GM18870 (cell line): ENCODE results near the gene IL10.

Experiments used
- ATAC-seq: cut with Tn5 transposase; IDR thresholded peaks from one replicate; pipeline ENCODE4 v1.9.1; 2021; ENCODE audit warnings: moderate library complexity; ENCODE audit not compliant: unreplicated experiment

The IL10 gene

DNA sequence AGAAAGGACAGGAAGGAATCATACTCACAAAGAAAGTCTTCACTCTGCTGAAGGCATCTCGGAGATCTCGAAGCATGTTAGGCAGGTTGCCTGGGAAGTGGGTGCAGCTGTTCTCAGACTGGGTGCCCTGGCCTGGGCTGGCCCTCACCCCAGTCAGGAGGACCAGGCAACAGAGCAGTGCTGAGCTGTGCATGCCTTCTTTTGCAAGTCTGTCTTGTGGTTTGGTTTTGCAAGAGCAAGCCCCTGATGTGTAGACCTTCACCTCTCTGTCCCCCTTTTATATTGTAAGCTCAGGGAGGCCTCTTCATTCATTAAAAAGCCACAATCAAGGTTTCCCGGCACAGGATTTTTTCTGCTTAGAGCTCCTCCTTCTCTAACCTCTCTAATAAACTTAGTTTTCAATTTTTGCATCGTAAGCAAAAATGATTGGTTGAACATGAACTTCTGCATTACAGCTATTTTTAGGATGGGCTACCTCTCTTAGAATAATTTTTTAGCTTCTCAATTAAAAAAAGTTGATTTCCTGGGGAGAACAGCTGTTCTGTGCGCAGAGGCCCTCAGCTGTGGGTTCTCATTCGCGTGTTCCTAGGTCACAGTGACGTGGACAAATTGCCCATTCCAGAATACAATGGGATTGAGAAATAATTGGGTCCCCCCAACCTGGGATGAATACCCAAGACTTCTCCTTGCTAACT is at the start of gene IL10:
IL10 (minus strand) TSS at position 252 of the 695 bp plus-strand sequence; CDS start at position 193, 59 bp downstream.
- ATAC-seq, result no peak

DNA sequence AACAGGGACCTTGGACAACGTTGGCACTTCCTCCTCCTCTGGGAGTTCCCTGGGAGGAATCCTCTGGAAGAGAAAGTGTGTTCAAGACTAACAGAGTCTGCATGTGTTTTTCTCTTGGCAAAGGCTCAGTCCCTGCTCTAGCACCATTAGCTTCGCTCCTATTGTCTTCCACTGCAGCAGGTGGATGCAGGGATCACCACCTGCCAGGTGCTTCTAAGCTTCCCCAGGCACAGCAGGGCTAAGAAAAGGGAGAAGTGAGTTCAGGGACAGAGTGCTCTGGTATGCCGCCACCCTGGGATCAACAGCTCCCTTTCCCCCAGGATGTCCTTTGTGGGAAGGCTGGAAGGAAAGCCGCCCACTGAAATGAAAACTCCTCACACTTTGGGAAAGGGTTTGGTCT is 49.2 kb upstream of the IL10 start:
- no peak for ATAC-seq

DNA sequence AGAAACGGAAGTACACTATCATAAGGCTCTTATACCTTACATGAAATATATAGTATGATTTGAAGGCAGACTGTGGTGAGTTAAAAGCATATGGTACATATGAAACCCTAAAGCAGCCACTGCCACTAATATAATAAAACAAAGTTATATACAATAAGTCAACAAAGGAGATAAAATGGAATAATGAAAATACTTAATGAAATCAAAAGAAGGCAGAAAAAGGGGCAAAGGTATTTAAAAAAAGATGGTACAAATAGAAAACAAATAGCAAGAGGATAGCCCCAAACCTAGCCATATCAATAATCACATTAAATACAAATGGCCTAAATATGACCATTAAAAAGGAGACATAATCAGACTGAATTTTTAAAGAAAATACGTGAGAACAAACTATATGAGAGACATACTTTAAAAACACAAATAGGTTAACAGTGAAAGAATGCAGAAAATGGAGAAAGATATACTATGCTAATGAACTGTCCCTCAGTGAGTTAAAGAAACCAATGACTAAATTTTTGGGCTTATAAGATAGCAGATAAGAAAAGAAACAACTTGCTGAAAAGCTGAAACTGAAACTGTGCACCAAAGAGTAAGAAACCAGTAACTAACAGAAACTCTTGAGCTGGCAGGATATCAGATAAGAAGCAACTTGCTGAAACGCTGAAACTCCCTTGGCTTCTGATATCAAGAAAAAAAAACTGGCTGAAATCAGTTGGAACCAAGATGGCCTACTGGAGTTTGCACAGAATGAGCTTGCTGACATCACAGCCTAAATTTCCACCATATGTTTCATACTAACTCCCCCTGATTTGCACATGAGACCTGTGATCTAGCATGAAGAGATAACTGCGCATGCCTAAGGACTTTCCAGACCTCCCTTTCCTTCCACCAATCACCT is 44.3 kb upstream of the IL10 start:
- peak; percentile 80 for ATAC-seq

DNA sequence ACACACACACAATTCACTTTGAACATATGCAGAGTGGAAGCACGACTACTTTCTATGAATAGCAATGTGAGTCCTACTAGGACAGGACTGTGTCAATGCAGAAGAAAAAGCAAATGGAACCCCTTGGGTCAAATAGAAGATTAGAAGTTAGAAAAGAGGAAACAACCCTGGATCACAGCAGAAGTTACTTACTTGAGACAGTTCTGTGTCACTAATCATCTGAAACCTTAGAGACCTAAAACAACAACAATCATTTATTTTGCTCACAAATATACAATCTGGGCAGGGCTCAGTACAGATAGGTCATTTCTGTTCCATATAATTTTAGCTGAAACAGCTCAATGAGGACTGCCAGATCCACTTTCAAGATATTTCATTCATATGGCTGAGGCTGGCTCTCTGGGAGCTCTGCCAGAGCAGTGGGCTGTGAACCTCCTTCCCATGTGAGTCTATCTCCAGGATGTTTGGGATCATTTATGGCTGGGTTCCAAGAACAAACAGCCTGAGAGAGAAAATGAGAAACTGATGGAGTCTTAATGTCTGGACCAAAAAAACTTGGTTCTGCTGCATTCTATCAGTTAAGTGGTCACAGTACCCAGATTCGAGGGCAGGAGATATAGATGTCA is 42.5 kb upstream of the IL10 start:
- no peak for ATAC-seq

DNA sequence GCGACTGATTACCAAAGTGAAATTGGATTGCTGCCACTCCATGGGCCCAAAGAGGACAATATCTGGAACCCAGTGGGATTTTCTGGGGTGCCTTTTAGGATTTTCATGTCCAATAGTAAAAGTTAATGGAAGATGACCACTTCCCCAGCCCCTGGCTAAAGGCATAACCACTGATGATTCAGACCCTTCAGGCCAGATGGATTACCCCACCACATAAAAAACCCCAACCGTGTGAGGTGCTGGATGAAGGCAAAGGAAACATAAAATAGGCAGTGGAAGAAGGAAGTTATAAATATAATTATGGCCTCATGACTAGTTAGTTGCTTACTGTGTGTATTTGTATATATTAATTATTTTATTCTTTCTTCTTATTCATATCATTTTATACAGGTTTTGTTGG is 40.2 kb upstream of the IL10 start:
- no peak for ATAC-seq

DNA sequence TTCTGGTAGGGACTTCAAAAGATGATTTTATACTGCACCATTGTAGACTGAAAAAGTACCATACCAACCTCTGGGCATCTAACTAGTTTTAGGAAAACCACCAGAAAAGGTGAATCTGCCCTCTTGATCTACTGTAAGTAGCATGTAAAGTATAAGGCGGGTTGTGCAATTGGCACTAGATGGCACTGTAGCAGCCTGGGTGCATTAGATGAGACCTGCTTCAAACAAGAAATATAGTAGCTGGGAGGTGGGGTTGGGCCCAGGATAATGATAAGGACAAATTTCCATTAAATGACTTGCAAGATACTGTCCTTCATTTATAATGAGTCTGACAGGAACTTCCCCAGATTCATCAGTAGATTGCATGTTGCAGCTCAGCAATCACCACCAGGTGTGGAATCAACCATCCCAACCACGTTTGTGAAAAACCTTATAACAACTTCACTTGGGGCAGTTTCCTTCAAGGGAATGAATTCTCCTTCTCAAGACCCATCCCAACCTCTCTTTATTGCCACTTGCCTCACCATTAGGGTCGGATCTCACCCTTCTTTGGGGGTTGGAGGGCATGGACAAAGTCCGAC is 37.3 kb upstream of the IL10 start:
- no peak for ATAC-seq

DNA sequence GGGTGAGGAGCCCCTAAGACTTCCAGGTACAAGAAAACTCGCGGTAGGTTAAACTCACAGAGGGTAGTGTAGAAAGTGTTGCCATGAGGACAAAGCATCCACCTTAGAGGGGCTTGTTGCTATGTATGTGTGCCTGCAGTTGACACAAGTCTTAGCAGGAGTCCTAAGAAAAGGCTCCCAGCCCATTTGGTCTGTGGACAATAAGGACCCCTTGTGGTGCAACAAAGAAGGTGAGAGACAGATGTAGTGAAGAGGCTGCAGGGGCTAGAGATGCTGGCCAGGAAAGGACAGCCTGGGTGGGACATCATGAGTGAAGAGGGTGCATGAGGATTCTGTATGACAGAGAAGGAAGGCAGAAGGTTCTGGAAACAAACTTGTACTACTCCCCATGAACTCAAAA is 36.3 kb upstream of the IL10 start:
- ATAC-seq, result no peak

DNA sequence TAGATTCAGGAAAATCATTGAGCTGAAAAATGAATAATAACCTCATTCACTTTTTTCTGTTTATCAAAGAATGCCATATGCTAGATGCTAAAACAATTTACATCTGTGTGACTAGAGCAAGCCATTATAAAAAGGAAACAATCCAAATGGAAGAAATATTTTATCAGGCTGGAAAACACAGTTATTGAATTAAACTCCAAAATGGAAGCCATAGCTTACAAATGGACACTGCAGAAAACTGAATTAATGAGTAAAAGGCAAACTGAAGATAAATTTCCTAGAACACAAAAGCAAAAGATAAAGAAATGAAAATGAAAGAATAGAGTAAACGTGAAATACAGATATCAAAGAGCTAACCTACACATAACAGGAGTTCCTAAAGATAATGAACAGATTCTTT is 33.1 kb upstream of the IL10 start:
- no peak for ATAC-seq

DNA sequence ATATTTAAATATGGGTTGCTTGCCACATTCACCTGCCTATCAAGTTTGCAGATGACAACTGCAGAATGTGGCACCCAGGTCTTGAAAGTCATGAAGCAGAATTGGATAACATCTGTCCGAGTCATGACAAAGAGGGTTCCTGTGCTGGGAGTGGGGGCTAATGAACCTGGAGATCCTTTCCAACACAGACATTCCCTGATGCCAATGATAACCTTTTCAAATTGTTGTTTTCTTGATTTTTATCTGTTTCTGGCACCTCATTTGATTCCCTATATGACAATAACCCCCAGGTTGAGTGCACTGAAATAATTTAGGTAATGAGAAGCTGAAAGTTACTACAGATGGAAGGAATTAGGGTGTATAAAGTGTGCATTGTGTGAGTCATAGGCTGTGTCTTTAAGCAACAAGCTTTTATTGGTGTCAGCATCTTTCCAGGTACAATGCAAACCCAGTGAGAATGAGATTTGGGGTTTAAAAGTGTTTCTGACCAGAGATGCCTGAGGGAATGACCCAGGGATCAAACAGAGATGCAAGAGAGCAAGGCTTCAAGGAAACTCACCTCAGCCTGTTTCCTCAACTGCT is 32.0 kb upstream of the IL10 start:
- no peak for ATAC-seq

DNA sequence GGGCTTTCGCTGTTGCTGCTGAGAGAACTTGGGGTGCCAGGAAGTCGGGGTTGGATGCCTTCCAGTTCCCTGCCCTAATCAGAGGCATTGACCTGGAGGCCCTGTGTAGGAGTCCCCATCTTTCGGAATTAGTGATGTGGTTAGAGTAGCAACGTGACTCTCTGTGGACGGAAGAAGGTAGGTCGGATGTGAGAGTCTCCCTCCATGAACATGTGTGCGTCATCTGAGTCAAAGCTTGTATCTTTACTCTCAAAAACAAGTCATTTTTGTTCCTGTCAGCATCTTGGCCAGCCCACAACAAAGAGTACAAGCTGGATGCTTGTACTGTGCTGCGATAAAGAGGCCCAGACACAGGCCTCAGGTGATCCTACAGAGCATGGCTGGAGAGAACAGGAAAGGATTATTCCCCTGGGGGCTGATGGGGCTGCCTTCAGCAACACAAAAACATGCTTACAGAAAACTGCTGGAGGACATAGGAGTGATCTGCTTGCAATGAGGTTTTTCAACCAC is 31.0 kb upstream of the IL10 start:
- peak; percentile 95 for ATAC-seq

DNA sequence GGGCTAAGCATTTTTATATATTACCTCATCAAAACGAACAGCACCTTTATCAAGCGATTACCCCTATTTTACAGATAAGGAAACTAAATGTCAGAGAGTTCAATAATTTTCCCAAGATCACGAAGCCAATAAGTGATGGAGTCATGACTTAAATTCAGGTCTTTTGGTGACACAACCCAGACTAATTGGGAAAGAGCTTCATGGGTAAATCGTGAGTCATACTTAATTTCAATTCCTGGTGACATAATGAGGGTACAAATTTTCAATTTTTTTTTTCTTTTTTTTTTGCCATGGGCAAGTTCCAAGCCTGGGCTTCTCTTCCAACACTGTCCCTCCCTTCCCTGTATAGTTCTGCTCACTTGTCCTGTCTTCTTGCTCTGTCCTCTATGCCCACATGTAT is 30.1 kb upstream of the IL10 start:
- no peak for ATAC-seq

DNA sequence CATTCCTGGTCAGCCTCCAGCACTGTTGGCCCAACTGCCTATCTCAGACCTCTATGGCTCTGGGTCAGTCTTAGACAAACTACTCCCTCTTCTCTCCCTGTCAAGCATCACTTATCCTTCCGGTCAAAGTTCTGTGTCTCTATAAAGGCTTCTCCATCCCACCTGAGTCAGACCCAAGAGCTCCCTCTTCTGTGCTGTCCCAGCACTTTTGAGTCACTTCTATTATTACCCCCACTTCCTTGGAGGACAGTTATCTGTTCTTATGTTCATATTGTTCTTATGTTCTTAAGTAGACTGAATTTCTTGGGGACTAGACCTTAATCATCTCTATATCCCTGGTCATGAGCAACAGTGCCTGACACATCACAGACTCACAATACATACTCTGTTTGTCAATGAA is 29.2 kb upstream of the IL10 start:
- ATAC-seq, result no peak

DNA sequence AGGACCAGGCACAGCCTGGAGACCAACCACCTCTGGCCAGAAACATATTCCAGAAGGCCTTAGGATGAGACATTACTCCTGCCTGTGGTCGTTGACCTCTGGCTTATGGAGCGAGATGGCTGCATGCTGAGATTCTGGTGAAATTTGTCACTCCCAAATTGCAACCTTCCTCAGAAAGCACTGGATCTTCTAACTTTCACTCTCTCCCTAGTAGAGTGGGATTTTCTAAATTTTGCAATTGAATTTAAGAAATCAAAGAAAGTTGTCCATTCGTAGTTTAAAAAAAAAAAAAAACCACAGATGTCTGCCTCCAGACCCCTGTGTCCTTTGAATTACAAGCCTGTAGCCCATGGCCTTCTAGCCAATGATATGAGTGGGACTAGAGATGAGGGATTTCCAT is 28.6 kb upstream of the IL10 start:
- no peak for ATAC-seq

DNA sequence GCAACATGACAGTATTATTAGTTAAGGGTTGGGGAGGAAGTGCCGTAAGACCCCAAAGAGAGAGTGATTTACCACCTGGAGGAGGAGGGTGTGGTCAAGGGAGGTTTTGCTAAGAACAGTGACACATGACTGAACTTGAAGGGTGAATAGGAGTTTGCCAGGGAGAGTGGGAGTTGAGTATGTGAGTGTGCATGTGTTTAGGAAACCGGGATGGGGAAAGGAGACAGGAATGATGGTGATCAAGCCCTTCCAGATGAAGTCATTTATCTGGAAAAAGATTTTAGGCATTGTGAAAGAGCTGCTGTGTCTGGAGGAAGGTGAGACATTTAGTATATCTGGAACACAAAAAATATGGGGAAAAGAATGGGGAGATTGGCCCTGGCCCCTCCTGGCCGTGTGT is 28.1 kb upstream of the IL10 start:
- ATAC-seq, result no peak

DNA sequence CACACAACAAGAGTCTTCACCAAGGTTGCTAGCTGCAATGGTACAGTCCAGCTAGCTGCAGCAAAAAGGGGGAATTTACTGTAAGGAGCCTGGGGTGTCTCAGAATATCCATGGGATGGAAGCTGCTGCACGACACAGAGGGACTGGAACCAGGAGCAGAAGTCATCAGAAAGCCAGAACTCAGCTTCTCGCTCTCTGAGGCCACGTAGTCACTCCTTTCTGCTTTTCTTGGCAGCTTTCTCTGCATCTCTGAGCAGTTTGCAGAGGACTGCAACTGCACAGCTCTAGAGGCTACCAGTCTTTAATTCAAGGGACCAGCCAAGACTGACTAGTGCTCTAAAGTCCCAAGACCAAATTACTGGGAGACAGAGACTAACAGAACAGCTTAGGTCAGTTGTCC is 27.0 kb upstream of the IL10 start:
- ATAC-seq, result no peak

DNA sequence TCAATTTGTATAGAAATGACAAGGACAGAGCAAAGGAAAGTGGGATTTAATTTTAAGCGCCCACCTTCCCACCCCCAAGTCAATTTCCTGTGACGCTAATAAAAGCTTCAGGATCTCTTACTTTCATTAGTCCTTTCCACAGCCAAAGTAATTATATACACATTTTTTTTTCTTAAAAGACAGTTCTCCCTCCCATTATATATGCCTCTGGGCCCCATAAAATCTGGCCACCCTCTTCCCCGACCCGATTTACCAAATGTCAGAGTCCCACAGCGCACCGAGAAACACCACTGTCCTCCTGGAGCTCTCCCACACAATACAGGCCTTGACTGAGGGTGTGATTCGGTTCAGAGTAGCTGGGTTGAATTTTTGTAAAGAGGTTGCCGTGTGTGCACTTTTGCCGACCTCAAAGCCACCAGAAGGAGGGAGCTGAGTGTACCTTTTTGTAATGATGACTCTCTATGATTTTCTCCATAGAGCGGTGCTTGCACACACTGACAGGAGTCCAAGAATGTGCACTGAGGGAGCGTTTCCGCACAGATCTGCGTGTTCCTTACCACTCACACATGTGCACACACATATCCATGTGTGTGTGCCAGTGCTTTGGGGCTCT is 26.2 kb upstream of the IL10 start:
- ATAC-seq, result no peak

DNA sequence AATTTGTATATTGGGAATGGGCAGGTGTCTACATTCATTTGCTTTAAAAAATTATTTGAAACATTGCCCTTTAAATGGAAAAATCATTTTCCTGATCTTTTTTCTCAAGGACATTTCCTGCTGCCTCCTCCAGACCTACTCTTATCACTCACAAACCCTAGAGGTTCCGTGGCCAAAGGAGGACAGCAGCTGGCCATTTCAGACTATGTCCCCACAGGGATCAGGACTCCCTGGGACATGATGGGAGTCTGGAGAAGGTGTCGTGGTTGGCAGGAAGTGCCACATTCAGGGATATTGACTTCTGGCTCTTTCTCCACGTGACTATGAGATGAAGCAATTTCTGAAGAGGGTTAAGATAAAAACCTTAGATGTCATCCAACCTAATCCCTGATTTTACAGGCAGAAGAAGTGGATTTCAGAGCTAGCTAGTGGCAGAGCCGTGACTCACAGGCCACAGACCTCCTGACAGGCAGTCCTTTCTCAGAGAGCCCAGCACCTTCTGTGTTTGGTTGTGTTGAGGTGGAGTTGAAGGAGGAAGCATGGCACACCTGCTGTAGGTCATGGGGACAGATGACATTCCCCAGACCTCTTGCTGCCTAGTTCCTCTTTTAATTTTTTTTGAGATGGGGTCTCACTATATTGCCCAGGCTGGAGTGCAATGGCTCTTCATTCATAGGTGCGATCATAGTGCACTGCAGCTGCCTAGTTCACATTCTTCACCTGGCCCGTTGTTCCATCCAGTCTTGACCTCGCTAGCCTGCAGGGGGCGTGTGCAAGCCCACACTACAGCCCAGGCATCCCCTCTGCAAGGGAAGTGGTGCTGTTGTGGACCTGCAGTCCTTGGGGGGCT is 25.5 kb upstream of the IL10 start:
- no peak for ATAC-seq

DNA sequence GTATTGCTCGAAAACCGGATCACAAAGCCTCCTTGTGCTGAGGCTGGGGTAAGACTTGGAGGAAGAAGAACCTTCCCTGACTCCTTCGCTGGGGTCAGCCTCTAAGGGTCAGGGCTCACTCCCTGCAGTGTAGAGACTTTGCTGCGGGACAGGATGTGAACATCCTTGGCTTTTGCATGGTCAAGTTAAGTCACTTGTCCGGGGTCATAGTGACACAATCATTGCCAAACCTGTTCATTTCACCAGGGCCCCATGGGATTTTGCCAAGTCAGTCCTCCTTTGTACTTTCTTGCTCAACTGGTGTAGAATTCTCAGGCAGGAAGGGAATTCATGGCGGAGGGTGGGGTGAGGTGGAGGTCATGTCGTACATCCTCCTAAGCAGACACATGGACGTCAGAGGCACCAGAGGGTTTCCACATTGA is 24.7 kb upstream of the IL10 start:
- no peak for ATAC-seq

DNA sequence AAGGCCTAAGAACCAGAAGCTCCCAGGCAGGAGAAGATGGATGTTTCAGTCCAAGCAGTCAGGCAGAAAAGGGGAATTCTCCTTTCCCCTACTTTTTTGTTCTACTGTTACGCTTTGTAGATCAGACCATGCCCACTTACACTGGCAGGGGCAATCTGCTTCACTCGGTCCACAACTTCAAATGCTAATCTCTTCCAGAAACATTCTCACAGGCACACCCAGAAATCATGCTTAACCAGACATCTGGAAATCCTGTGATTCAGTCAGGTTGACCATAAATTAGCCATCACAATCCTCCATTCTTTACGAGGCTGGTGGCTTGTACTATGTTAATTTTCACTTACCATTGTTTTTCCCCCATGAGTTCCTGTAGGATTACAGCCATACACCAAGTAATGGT is 23.8 kb upstream of the IL10 start:
- no peak for ATAC-seq
